ENCODE measurements around the gene PLEKHA5. TPM values are rescaled to one million over a fixed set of nuclear protein-coding genes. Genes with fewer than 3 reads are reported as not detected.

Gene PLEKHA5
- total and polyA plus RNA-seq, 2 experiments from 2014 or later: 88.4 to 103 TPM

- TF ChIP-seq CTCF (IDR thresholded peaks at IDR 0.05; ENCODE audit: low read depth, low read length): no peak
- Histone ChIP-seq H3K36me3 (no peaks in the 10 kb centered on the region), H3K27ac (no peak overlapping the region), H3K4me3 (no peak overlapping the region), H3K27me3 (no peaks in the 10 kb centered on the region), H3K4me1 (ENCODE audit: low read depth) (peaks cover 16% of the 10 kb centered on the region), H3K9me3 (ENCODE audit: low read depth) (no peaks in the 10 kb centered on the region)
- DNase-seq (ENCODE audit: low read depth in 1 of 2, low spot score in 1 of 2): no peak
These were observed 1.0 kb upstream of the PLEKHA5 start for GRCh38 chr12:19128485-19128884.

- H3K36me3 ChIP-seq: no peaks in the 10 kb centered on the region
- no peaks in the 10 kb centered on the region for H3K9me3 ChIP-seq (ENCODE audit: low read depth)
- no peak for TF ChIP-seq CTCF (IDR thresholded peaks at IDR 0.05; ENCODE audit: low read depth, low read length)
- peak overlapping the region; percentile 44 for H3K27ac ChIP-seq
- no peaks in the 10 kb centered on the region for H3K27me3 ChIP-seq
- H3K4me3 ChIP-seq: peak overlapping the region; percentile 29
- DNase-seq (ENCODE audit: low read depth in 1 of 2, low spot score in 1 of 2): no peak
- H3K4me1 ChIP-seq (ENCODE audit: low read depth): peaks cover 22% of the 10 kb centered on the region
These were observed 429 bp upstream of the PLEKHA5 start for GRCh38 chr12:19129122-19129485.

- no peaks in the 10 kb centered on the region for H3K36me3 ChIP-seq
- peak overlapping the region; percentile 82 for H3K27ac ChIP-seq
- no peaks in the 10 kb centered on the region for H3K27me3 ChIP-seq
- peak overlapping the region; percentile 100 for H3K4me3 ChIP-seq
- TF ChIP-seq CTCF (IDR thresholded peaks at IDR 0.05; ENCODE audit: low read depth, low read length): no peak
- DNase-seq (ENCODE audit: low read depth in 1 of 2, low spot score in 1 of 2): peak; percentile 32 to 54
- peaks cover 35% of the 10 kb centered on the region for H3K4me1 ChIP-seq (ENCODE audit: low read depth)
- H3K9me3 ChIP-seq (ENCODE audit: low read depth): no peaks in the 10 kb centered on the region
These were observed 891 bp downstream of the PLEKHA5 start for GRCh38 chr12:19130224-19131024.

- Histone ChIP-seq H3K4me3 (peak overlapping the region; percentile 100), H3K27ac (peak overlapping the region; percentile 82), H3K4me1 (ENCODE audit: low read depth) (peaks cover 41% of the 10 kb centered on the region), H3K9me3 (ENCODE audit: low read depth) (no peaks in the 10 kb centered on the region), H3K27me3 (no peaks in the 10 kb centered on the region), H3K36me3 (no peaks in the 10 kb centered on the region)
- no peak for TF ChIP-seq CTCF (IDR thresholded peaks at IDR 0.05; ENCODE audit: low read depth, low read length)
- DNase-seq (ENCODE audit: low read depth in 1 of 2, low spot score in 1 of 2): peak; percentile 52 to 69
These were observed 1.5 kb downstream of the PLEKHA5 start for GRCh38 chr12:19131025-19131444.

GRCh38 chr12:19138551-19138950 is 9.0 kb downstream of the PLEKHA5 start:
- H3K4me3 ChIP-seq: no peak overlapping the region
- peak overlapping the region; percentile 69 for H3K27ac ChIP-seq
- H3K9me3 ChIP-seq (ENCODE audit: low read depth): no peaks in the 10 kb centered on the region
- H3K27me3 ChIP-seq: no peaks in the 10 kb centered on the region
- DNase-seq (ENCODE audit: low read depth in 1 of 2, low spot score in 1 of 2): no peak
- peaks cover 66% of the 10 kb centered on the region for H3K4me1 ChIP-seq (ENCODE audit: low read depth)
- peaks cover 15% of the 10 kb centered on the region for H3K36me3 ChIP-seq
- TF ChIP-seq CTCF (IDR thresholded peaks at IDR 0.05; ENCODE audit: low read depth, low read length): no peak

Measured in cardiac muscle cell (in vitro differentiated cells and primary cell).